Measurements from ENCODE around the gene PTPN21. TPM values are rescaled to one million over a fixed set of nuclear protein-coding genes. Genes with fewer than 3 reads are reported as not detected.

PTPN21 gene
- total and polyA plus RNA-seq, 2 of the 13 experiments (the other 11 are each of a cell fraction or from before 2014, with no cell fraction given), result 2.0 to 3.7 TPM

DNA sequence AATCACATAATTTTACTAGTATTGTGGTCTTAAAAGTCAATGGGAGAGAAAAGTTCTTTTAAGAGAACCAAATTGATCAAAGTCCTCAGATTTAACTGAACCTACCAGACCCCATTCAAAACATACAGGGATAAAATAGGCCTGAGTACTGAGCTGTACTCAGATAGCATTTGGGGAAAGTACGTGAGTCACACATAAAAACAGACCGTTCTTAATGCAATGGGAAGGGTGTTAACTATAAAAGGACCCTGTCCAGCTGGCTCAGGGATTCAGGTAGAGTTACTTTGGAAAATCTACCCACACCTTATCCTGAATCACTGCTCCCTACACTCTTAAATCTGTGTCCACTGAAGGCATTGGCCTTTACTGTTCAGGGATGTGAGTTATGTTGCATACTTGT is 78.0 kb downstream of the PTPN21 start (continued):
- TF ChIP-seq MTF1 (CRISPR knock-in tag; IDR thresholded peaks at IDR 0.05) (no peak), ZNF790 (CRISPR knock-in tag; IDR thresholded peaks at IDR 0.05; ENCODE audit: borderline replicate concordance) (no peak), GPBP1L1 (CRISPR knock-in tag; IDR thresholded peaks at IDR 0.05) (no peak), GATAD2A (CRISPR knock-in tag; IDR thresholded peaks at IDR 0.05) (no peak), NFIB (CRISPR knock-in tag; IDR thresholded peaks at IDR 0.05; ENCODE audit: borderline replicate concordance) (no peak)
- TF ChIP-seq, protein P1, sequence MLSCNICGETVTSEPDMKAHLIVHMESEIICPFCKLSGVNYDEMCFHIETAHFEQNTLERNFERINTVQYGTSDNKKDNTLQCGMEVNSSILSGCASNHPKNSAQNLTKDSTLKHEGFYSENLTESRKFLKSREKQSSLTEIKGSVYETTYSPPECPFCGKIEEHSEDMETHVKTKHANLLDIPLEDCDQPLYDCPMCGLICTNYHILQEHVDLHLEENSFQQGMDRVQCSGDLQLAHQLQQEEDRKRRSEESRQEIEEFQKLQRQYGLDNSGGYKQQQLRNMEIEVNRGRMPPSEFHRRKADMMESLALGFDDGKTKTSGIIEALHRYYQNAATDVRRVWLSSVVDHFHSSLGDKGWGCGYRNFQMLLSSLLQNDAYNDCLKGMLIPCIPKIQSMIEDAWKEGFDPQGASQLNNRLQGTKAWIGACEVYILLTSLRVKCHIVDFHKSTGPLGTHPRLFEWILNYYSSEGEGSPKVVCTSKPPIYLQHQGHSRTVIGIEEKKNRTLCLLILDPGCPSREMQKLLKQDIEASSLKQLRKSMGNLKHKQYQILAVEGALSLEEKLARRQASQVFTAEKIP (CRISPR knock-in tag; IDR thresholded peaks at IDR 0.05; ENCODE audit: borderline replicate concordance), result no peak

GRCh38 chr14:88476214-88476774 is 78.5 kb downstream of the PTPN21 start:
- H2AFZ ChIP-seq (ENCODE audit: low read length), result no peak overlapping the region
- peaks cover 8% of the 10 kb centered on the region for H3K4me1 ChIP-seq (ENCODE audit: insufficient read depth, low read length)
- in situ Hi-C loops (cut with HindIII; ENCODE audit: extremely low pct_ligation_motif_present, low pct_unique_long_range_greater_than_20kb) (loop anchor here (25.0 kb wide), 1 partner anchor 536 kb away; no protein-coding TSS in a partner anchor), intact Hi-C loops (cut with micrococcal nuclease; ENCODE audit: unreplicated experiment) (no loop called here)
- no peak overlapping the region for H3K27ac ChIP-seq (ENCODE audit: extremely low read length, insufficient read depth, low read length)
- no peak overlapping the region for H3K4me2 ChIP-seq (ENCODE audit: low read depth, low read length)
- H3K27me3 ChIP-seq (ENCODE audit: control insufficient read depth in 1 of 2, insufficient read depth in 2 of 2, low read length in 2 of 2), result no peaks in the 10 kb centered on the region
- peaks cover 0 to 8% of the 10 kb centered on the region in 2 experiments; a peak in 2 of 5 replicates for H3K36me3 ChIP-seq (replicated peaks in 1 of 2; ENCODE audit: control insufficient read depth in 1 of 2, insufficient read depth in 2 of 2, low read length in 2 of 2)
- WGBS (ENCODE audit: low lambda C conversion rate), result 94% methylated on average over 7 of the region's 7 CpGs
- no peak overlapping the region for H3K9ac ChIP-seq (ENCODE audit: insufficient read depth, low read depth, low read length)
- FAIRE-seq (no peak), ATAC-seq (no peak), DNase-seq (ENCODE audit: low spot score) (no peak)
- ChIA-PET CTCF (ENCODE audit: low intra/inter-chr PET ratio, low total read pairs) (no interaction called here), POLR2A (no interaction called here)
- H3K4me3 ChIP-seq (replicated peaks in 1 of 3; ENCODE audit: insufficient read depth in 1 of 3, low read depth in 2 of 3, low read length in 3 of 3), result no peak overlapping the region
- no peaks in the 10 kb centered on the region for H4K20me1 ChIP-seq (ENCODE audit: insufficient read depth, low read length)
- no peaks in the 10 kb centered on the region for H3K9me3 ChIP-seq (ENCODE audit: low read length)
- TF ChIP-seq ZNF414 (CRISPR knock-in tag; IDR thresholded peaks at IDR 0.05) (no peak), AGO1 (IDR thresholded peaks at IDR 0.05; ENCODE audit: low read depth, low read length, poor library complexity, severe bottlenecking) (no peak), CENPBD1 (CRISPR knock-in tag; IDR thresholded peaks at IDR 0.05; ENCODE audit: borderline replicate concordance, low read depth) (no peak), JUND (CRISPR knock-in tag; IDR thresholded peaks at IDR 0.05) (no peak), ZSCAN5A (CRISPR knock-in tag; IDR thresholded peaks at IDR 0.05; ENCODE audit: borderline replicate concordance) (no peak), HMG20A (CRISPR knock-in tag; IDR thresholded peaks at IDR 0.05; ENCODE audit: borderline replicate concordance) (no peak), GTF2F1 (IDR thresholded peaks at IDR 0.05; ENCODE audit: low read length) (no peak), SNRNP70 (IDR thresholded peaks at IDR 0.05; ENCODE audit: low read depth, low read length) (no peak)
- TF ChIP-seq, protein P2, sequence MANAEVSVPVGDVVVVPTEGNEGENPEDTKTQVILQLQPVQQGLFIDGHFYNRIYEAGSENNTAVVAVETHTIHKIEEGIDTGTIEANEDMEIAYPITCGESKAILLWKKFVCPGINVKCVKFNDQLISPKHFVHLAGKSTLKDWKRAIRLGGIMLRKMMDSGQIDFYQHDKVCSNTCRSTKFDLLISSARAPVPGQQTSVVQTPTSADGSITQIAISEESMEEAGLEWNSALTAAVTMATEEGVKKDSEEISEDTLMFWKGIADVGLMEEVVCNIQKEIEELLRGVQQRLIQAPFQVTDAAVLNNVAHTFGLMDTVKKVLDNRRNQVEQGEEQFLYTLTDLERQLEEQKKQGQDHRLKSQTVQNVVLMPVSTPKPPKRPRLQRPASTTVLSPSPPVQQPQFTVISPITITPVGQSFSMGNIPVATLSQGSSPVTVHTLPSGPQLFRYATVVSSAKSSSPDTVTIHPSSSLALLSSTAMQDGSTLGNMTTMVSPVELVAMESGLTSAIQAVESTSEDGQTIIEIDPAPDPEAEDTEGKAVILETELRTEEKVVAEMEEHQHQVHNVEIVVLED (CRISPR knock-in tag; IDR thresholded peaks at IDR 0.05; ENCODE audit: borderline replicate concordance), result no peak
- BruUV-seq (replicated peaks), result no TSS peak
- no peaks in the 10 kb centered on the region for H3K79me2 ChIP-seq (ENCODE audit: insufficient read depth, low read length)
